GM10248 (cell line): ENCODE measurements around the gene RANBP3.
"Not testable (repeated sequence)": the region's sequence is repeated elsewhere in the genome, so short reads cannot be mapped to it uniquely, and the experiment has no call there.

ENCODE experiments used
- CTCF ChIA-PET: fragments of 300-600 bp; sonication (Branson Sonifier 250); formaldehyde crosslinking; extraction: SDS; loops from one replicate; lab custom pipeline; 2021; ENCODE audit warnings: antibody characterized with exemption; lab: Yijun Ruan, JAX
- POLR2A ChIA-PET: fragments of 350-650 bp; sonication (Branson Sonifier 250); formaldehyde crosslinking; extraction: SDS; loops from one replicate; lab custom pipeline; 2020; ENCODE audit warnings: antibody characterized with exemption; lab: Yijun Ruan, JAX
- DNase-seq: peaks from one replicate; pipeline ENCODE4 v3.0.0; 2012; ENCODE audit errors: extremely low spot score
- CTCF ChIP-seq: IDR thresholded peaks from 2 replicates; pipeline ENCODE4 v1.5.1; 2012; ENCODE audit warnings: mild to moderate bottlenecking, low read depth; ENCODE audit errors: extremely low read depth, missing control alignments, control extremely low read depth

The RANBP3 gene

GRCh38 chr19:5891938-5892771 is 85.8 kb downstream of the RANBP3 start:
- POLR2A ChIA-PET = no interaction called here
- no peak for DNase-seq
- peak; percentile 53 for TF ChIP-seq CTCF
- CTCF ChIA-PET = interaction anchor here (1.5 to 2.9 kb wide), 3 partner anchors 8 to 88 kb away, joined by 4 to 24 read pairs (median 10); partner anchors contain the start of genes NDUFA11 and NRTN

- TF ChIP-seq CTCF = no peak
- DNase-seq = no peak
- CTCF ChIA-PET = interaction anchor here (1.5 to 2.9 kb wide), 4 partner anchors 9 to 131 kb away, joined by 4 to 24 read pairs (median 8); partner anchors contain the start of genes NDUFA11 and NRTN
- POLR2A ChIA-PET = no interaction called here
These were observed 86.4 kb downstream of the RANBP3 start for GRCh38 chr19:5891572-5891937.

- ChIA-PET CTCF (interaction anchor here (1.1 to 2.9 kb wide), 4 partner anchors 13 to 132 kb away, joined by 4 to 24 read pairs (median 8); partner anchors contain the start of genes NDUFA11 and NRTN), POLR2A (no interaction called here)
- no peak for DNase-seq
These were observed 87.8 kb downstream of the RANBP3 start for GRCh38 chr19:5890099-5890498.

GRCh38 chr19:5889288-5889971 is 88.5 kb downstream of the RANBP3 start:
- ChIA-PET POLR2A (no interaction called here), CTCF (interaction anchor here (1.9 to 2.9 kb wide), 2 partner anchors 86 to 133 kb away, joined by 6 to 24 read pairs; partner anchors contain the start of gene NRTN)
- no peak for DNase-seq
- no peak for TF ChIP-seq CTCF

More at GRCh38 chr19:5890099-5890498, 87.8 kb downstream of the RANBP3 start:
- no peak for TF ChIP-seq CTCF

GRCh38 chr19:5884065-5884811 is 93.7 kb downstream of the RANBP3 start:
- POLR2A ChIA-PET, DNase-seq: not testable (repeated sequence)
- CTCF ChIA-PET = interaction anchor here (1.0 to 2.9 kb wide), 3 partner anchors 9 to 80 kb away, joined by 3 to 7 read pairs (median 3); no protein-coding TSS in a partner anchor

- CTCF ChIA-PET = interaction anchor here (1.0 to 2.9 kb wide), 2 partner anchors 10 to 79 kb away, joined by 3 to 7 read pairs; no protein-coding TSS in a partner anchor
- POLR2A ChIA-PET, DNase-seq: not testable (repeated sequence)
These were observed 94.6 kb downstream of the RANBP3 start for GRCh38 chr19:5883157-5883873.
